Measurements from ENCODE around the gene BPGM. TPM values are rescaled to one million over a fixed set of nuclear protein-coding genes. Genes with fewer than 3 reads are reported as not detected.
"Not testable (repeated sequence)": the region's sequence is repeated elsewhere in the genome, so short reads cannot be mapped to it uniquely, and the experiment has no call there.

BPGM gene
- total and polyA plus RNA-seq, 9 donors: 17.2 to 36.8 (median 26.8) TPM

DNA sequence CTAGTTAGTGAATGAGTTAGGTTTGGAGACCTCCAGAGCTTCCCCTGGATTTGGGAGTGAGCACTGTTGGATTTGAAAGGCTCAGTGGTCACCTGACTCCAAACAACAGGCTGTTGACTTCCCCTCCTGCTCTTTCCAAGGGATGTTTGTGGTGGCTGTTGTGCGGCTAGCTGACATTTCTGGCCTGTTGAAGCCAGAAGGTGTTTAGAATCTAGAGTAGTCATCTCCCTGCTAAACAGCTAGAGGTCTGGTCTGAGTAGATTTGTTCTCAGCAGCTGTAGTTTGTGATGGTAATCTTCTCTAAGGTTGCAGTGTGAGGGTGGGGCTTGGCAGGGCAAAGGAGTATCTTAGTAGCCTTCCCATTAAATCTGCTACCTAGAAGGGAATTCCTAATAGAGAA, 30.1 kb downstream of the BPGM start:
- no peak for DNase-seq
- H3K9me3 ChIP-seq (replicated peaks; ENCODE audit: control insufficient read depth, low read depth, low read length): peaks cover 3% of the 10 kb centered on the region
- H3K4me1 ChIP-seq (ENCODE audit: control insufficient read depth, insufficient read depth, low read length): no peaks in the 10 kb centered on the region
- H3K36me3 ChIP-seq (ENCODE audit: control insufficient read depth, insufficient read depth, low read length): peaks cover 6% of the 10 kb centered on the region
- H3K4me3 ChIP-seq (ENCODE audit: low read length): no peak overlapping the region
- WGBS (ENCODE audit: insufficient coverage): no CpG with 5 or more reads among the region's 1 CpG
- no peaks in the 10 kb centered on the region for H3K27me3 ChIP-seq (ENCODE audit: control insufficient read depth, insufficient read depth, low read length)
- no peak overlapping the region for H3K27ac ChIP-seq (ENCODE audit: low read length)

DNA sequence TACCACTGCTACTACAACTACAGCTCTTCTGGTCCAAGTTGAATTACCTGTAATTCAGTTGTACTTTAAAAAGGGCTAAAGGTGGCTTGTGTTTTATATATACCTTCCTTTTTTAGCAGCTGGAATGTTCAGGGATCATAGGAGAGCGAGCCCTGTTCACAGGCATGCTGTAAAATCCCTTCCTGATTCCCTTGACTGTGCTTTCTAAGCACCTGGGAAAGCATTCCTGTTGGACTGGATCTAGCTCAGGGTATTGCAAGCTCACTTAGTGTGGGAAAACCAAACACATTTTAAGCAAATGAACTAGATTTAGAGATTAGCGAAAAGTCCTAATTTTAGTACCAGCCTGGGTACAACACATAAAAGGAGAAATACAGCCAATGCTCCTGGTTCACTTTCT, 31.5 kb downstream of the BPGM start:
- no peak overlapping the region for H3K27ac ChIP-seq (ENCODE audit: low read length)
- 40% methylated on average over 1 of the region's 2 CpGs for WGBS (ENCODE audit: insufficient coverage)
- H3K36me3 ChIP-seq (ENCODE audit: control insufficient read depth, insufficient read depth, low read length): peaks cover 6% of the 10 kb centered on the region
- DNase-seq: no peak
- no peaks in the 10 kb centered on the region for H3K27me3 ChIP-seq (ENCODE audit: control insufficient read depth, insufficient read depth, low read length)
- no peak overlapping the region for H3K4me3 ChIP-seq (ENCODE audit: low read length)
- H3K9me3 ChIP-seq (replicated peaks; ENCODE audit: control insufficient read depth, low read depth, low read length): peaks cover 3% of the 10 kb centered on the region
- no peaks in the 10 kb centered on the region for H3K4me1 ChIP-seq (ENCODE audit: control insufficient read depth, insufficient read depth, low read length)

DNA sequence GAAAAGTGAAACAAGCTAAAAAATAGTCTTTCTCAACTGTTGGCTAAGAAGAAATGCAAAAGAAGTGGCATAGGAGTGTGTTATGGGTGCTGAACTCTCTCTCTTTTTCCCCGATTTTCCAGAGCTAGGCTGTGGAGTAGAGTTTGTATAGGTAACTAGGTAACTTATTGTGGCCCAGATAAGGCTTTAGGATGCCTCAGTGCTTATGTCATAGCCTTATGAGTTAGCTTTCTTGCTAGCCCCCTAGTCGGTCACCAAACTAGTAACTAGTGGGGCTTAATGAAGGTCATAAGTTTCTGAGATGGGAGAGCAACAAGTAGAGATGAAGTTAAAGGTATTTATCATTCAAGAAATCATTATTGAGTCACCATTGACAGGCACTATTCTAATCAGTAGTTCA, 32.4 kb downstream of the BPGM start:
- DNase-seq: no peak

GRCh38 chr7:134684165-134684564, 37.5 kb downstream of the BPGM start:
- peaks cover 2% of the 10 kb centered on the region for H3K4me1 ChIP-seq (ENCODE audit: control insufficient read depth, insufficient read depth, low read length)
- no CpG with 5 or more reads among the region's 3 CpGs for WGBS (ENCODE audit: insufficient coverage)
- no peaks in the 10 kb centered on the region for H3K27me3 ChIP-seq (ENCODE audit: control insufficient read depth, insufficient read depth, low read length)
- no peak overlapping the region for H3K27ac ChIP-seq (ENCODE audit: low read length)
- peaks cover 3% of the 10 kb centered on the region for H3K36me3 ChIP-seq (ENCODE audit: control insufficient read depth, insufficient read depth, low read length)
- H3K9me3 ChIP-seq (replicated peaks; ENCODE audit: control insufficient read depth, low read depth, low read length): no peaks in the 10 kb centered on the region
- no peak for DNase-seq
- H3K4me3 ChIP-seq (ENCODE audit: low read length): no peak overlapping the region

More for the DNA sequence above, 32.4 kb downstream of the BPGM start:
- no peak overlapping the region for H3K4me3 ChIP-seq (ENCODE audit: low read length)
- H3K27me3 ChIP-seq (ENCODE audit: control insufficient read depth, insufficient read depth, low read length): no peaks in the 10 kb centered on the region
- no peak overlapping the region for H3K27ac ChIP-seq (ENCODE audit: low read length)
- no peaks in the 10 kb centered on the region for H3K4me1 ChIP-seq (ENCODE audit: control insufficient read depth, insufficient read depth, low read length)
- no CpG with 5 or more reads among the region's 2 CpGs for WGBS (ENCODE audit: insufficient coverage)
- H3K9me3 ChIP-seq (replicated peaks; ENCODE audit: control insufficient read depth, low read depth, low read length): peaks cover 3% of the 10 kb centered on the region
- H3K36me3 ChIP-seq (ENCODE audit: control insufficient read depth, insufficient read depth, low read length): peaks cover 6% of the 10 kb centered on the region

DNA sequence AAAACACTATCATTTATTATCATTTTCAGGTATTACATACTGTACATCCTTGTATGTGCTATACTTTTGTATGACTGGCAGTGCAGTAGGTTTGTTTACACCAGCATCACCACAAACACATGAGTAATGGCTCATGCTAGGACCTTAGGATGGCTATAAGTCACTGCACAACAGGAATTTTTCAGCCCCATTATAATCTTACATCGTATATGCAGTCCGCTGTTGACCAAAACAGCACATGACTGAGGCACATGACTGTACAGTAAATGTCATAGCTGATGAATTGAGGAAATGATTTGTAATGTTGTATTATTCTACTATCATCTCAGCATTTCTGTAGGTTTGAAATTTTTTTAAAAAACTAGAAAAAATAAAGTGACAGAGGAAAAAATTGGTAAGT, 38.6 kb downstream of the BPGM start:
- WGBS (ENCODE audit: insufficient coverage): no CpG with 5 or more reads among the region's 2 CpGs
- H3K9me3 ChIP-seq (replicated peaks; ENCODE audit: control insufficient read depth, low read depth, low read length): no peaks in the 10 kb centered on the region
- H3K4me3 ChIP-seq (ENCODE audit: low read length): no peak overlapping the region
- H3K27ac ChIP-seq (ENCODE audit: low read length): no peak overlapping the region
- DNase-seq: no peak
- peaks cover 3% of the 10 kb centered on the region for H3K36me3 ChIP-seq (ENCODE audit: control insufficient read depth, insufficient read depth, low read length)
- no peaks in the 10 kb centered on the region for H3K27me3 ChIP-seq (ENCODE audit: control insufficient read depth, insufficient read depth, low read length)
- H3K4me1 ChIP-seq (ENCODE audit: control insufficient read depth, insufficient read depth, low read length): peaks cover 3% of the 10 kb centered on the region

DNA sequence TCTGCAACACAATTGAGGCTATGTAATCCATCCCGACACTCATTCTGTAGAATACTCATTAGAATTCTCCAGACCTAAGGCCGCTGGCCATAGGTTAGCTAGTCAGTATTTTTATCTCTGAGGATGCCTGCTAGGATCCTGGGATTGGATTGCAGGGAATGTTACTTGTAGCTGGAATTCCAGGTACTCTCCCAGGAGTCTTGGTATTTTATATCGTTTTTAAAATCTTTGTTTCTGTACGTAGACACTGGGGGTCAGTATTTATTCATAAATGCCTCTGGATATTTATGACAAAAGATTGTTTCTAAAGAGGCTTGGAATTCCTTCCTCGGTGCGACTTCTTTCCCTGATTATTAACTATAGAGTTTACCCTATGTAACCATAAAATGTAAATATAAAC, 40.1 kb downstream of the BPGM start:
- no CpG with 5 or more reads among the region's 6 CpGs for WGBS (ENCODE audit: insufficient coverage)
- Histone ChIP-seq H3K27me3 (ENCODE audit: control insufficient read depth, insufficient read depth, low read length) (no peaks in the 10 kb centered on the region), H3K4me3 (ENCODE audit: low read length) (no peak overlapping the region), H3K36me3 (ENCODE audit: control insufficient read depth, insufficient read depth, low read length) (no peaks in the 10 kb centered on the region), H3K9me3 (replicated peaks; ENCODE audit: control insufficient read depth, low read depth, low read length) (no peaks in the 10 kb centered on the region), H3K4me1 (ENCODE audit: control insufficient read depth, insufficient read depth, low read length) (peaks cover 12% of the 10 kb centered on the region), H3K27ac (ENCODE audit: low read length) (no peak overlapping the region)
- DNase-seq: peak; percentile 59

- H3K36me3 ChIP-seq (ENCODE audit: control insufficient read depth, insufficient read depth, low read length); H3K9me3 ChIP-seq (replicated peaks; ENCODE audit: control insufficient read depth, low read depth, low read length); H3K4me3 ChIP-seq (ENCODE audit: low read length); H3K27ac ChIP-seq (ENCODE audit: low read length); H3K27me3 ChIP-seq (ENCODE audit: control insufficient read depth, insufficient read depth, low read length): not testable (repeated sequence)
- WGBS (ENCODE audit: insufficient coverage): 100% methylated on average over 2 of the region's 5 CpGs
- peaks cover 20% of the 10 kb centered on the region for H3K4me1 ChIP-seq (ENCODE audit: control insufficient read depth, insufficient read depth, low read length)
- DNase-seq: peak; percentile 61
Measured at GRCh38 chr7:134689550-134689949, 42.9 kb downstream of the BPGM start.

DNA sequence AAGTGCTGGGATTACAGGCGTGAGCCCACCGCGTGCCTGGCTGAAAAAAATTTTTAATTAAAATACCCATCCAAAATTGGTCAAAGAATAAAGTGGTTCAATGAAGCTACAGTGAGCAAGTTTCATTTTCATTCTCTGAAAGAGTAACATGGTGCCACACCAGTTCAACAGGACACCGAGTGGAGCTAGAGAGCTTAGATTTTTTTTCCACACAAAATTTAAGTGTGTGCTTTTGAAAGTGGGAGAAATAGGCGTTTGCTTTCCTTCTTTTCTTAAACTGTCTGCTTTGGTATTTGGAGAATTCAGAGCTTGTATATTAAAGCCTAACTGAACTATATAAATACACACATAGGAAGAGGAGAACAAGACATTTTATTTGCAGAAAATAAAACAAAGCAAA, 43.4 kb downstream of the BPGM start:
- peak overlapping the region; percentile 56 for H3K27ac ChIP-seq (ENCODE audit: low read length)
- no CpG with 5 or more reads among the region's 5 CpGs for WGBS (ENCODE audit: insufficient coverage)
- peak; percentile 87 for DNase-seq

GRCh38 chr7:134690614-134691504, 44.2 kb downstream of the BPGM start:
- Histone ChIP-seq H3K9me3 (replicated peaks; ENCODE audit: control insufficient read depth, low read depth, low read length) (no peaks in the 10 kb centered on the region), H3K27ac (ENCODE audit: low read length) (peak overlapping the region; percentile 56), H3K27me3 (ENCODE audit: control insufficient read depth, insufficient read depth, low read length) (no peaks in the 10 kb centered on the region), H3K4me3 (ENCODE audit: low read length) (no peak overlapping the region), H3K36me3 (ENCODE audit: control insufficient read depth, insufficient read depth, low read length) (no peaks in the 10 kb centered on the region), H3K4me1 (ENCODE audit: control insufficient read depth, insufficient read depth, low read length) (peaks cover 26% of the 10 kb centered on the region)
- WGBS (ENCODE audit: insufficient coverage): 72% methylated on average over 9 of the region's 12 CpGs
- DNase-seq: no peak

More for the DNA sequence above, 43.4 kb downstream of the BPGM start:
- Histone ChIP-seq H3K9me3 (replicated peaks; ENCODE audit: control insufficient read depth, low read depth, low read length) (no peaks in the 10 kb centered on the region), H3K4me3 (ENCODE audit: low read length) (no peak overlapping the region), H3K36me3 (ENCODE audit: control insufficient read depth, insufficient read depth, low read length) (no peaks in the 10 kb centered on the region), H3K4me1 (ENCODE audit: control insufficient read depth, insufficient read depth, low read length) (peaks cover 23% of the 10 kb centered on the region), H3K27me3 (ENCODE audit: control insufficient read depth, insufficient read depth, low read length) (no peaks in the 10 kb centered on the region)

- H3K27ac ChIP-seq (ENCODE audit: low read length): no peak overlapping the region
- DNase-seq: no peak
- H3K4me1 ChIP-seq (ENCODE audit: control insufficient read depth, insufficient read depth, low read length): peaks cover 30% of the 10 kb centered on the region
- 92% methylated on average over 2 of the region's 13 CpGs for WGBS (ENCODE audit: insufficient coverage)
- no peaks in the 10 kb centered on the region for H3K27me3 ChIP-seq (ENCODE audit: control insufficient read depth, insufficient read depth, low read length)
- no peaks in the 10 kb centered on the region for H3K36me3 ChIP-seq (ENCODE audit: control insufficient read depth, insufficient read depth, low read length)
- H3K9me3 ChIP-seq (replicated peaks; ENCODE audit: control insufficient read depth, low read depth, low read length): no peaks in the 10 kb centered on the region
- no peak overlapping the region for H3K4me3 ChIP-seq (ENCODE audit: low read length)
Measured at GRCh38 chr7:134691546-134692343, 45.1 kb downstream of the BPGM start.
